GM12878 (cell line): ENCODE measurements around the gene LGI4.

Experiments
- BRCA1 ChIP-seq: IDR thresholded peaks from 2 replicates; pipeline ENCODE4 v1.6.1; 2011; ENCODE audit warnings: low read depth, low read length, improper control_type of control experiment
- MXI1 ChIP-seq: fragments of 150-350 bp; IDR thresholded peaks from 2 replicates; pipeline ENCODE4 v1.6.1; 2011; ENCODE audit warnings: low read depth, mild to moderate bottlenecking, inconsistent platforms, low read length, improper control_type of control experiment
- POLR2A ChIP-seq: IDR thresholded peaks from 2 replicates; pipeline ENCODE4 v1.6.1; 2011; ENCODE audit warnings: low read depth, mild to moderate bottlenecking, low read length
- RAD51 ChIP-seq: fragments of 450-650 bp; IDR thresholded peaks from 2 replicates; pipeline ENCODE4 v1.6.1; 2016; ENCODE audit warnings: moderate library complexity, mild to moderate bottlenecking, inconsistent platforms
- RELA ChIP-seq: fragments of 450-650 bp; IDR thresholded peaks from 2 replicates; pipeline ENCODE4 v1.8.0; 2014; ENCODE audit warnings: borderline replicate concordance; ENCODE audit not compliant: partially characterized antibody
- SIN3A ChIP-seq: IDR thresholded peaks from 2 replicates; pipeline ENCODE4 v1.6.1; 2012; ENCODE audit warnings: low read depth, low read length, improper control_type of control experiment
- ZNF217 ChIP-seq: fragments of 450-650 bp; IDR thresholded peaks from 2 replicates; pipeline ENCODE4 v1.6.1; 2017; ENCODE audit warnings: antibody characterized with exemption, mild to moderate bottlenecking
- TF ChIP-seq, protein P1 (sequence below): fragments of 450-650 bp; IDR thresholded peaks from 2 replicates; pipeline ENCODE4 v1.6.1; 2014; ENCODE audit warnings: mild to moderate bottlenecking

DNA sequence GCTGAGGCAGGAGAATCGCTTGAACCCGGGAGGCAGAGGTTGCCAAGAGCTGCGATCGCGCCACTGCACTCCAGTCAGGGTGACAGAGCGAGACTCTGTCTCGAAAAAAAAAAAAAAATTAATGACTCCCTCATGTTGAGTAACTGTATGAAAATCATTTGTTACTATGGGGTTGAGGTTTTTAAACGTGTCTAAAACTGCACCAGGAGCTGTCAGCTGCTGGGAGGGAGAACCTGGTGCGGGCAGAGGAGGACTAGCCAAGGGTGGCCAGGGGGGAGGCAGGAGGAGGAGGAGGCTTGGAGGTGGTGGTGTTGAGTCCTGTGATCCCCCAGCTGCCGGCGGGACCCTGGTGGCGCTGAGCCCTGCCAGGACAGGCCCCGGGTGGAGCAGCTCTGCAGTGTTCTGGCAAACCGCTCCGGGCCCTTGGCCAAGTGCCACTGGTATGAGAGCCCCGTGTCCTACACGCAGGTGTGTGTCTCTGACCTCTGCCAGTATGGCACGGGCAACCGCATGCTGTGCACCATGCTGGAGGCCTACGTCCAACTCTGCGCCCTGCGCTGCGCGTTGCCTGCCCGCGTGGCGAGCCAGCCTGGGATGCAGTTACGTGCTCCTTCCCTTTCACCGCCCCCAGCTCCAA is 36.3 kb downstream of the LGI4 start:
- TF ChIP-seq RELA (no peak), MXI1 (no peak), SIN3A (no peak), POLR2A (no peak), BRCA1 (no peak), RAD51 (no peak), ZNF217 (no peak)
- TF ChIP-seq, protein P1, sequence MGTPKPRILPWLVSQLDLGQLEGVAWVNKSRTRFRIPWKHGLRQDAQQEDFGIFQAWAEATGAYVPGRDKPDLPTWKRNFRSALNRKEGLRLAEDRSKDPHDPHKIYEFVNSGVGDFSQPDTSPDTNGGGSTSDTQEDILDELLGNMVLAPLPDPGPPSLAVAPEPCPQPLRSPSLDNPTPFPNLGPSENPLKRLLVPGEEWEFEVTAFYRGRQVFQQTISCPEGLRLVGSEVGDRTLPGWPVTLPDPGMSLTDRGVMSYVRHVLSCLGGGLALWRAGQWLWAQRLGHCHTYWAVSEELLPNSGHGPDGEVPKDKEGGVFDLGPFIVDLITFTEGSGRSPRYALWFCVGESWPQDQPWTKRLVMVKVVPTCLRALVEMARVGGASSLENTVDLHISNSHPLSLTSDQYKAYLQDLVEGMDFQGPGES: no peak
